ENCODE results near the gene SNAP29. TPM values are rescaled to one million over a fixed set of nuclear protein-coding genes. Genes with fewer than 3 reads are reported as not detected.
A peak's percentile ranks its signal among the peaks of the same experiment; 100 is the strongest.

The SNAP29 gene
- total and polyA plus RNA-seq, 9 of the 15 experiments (the other 6 are each of a cell fraction or from before 2014, with no cell fraction given): 19.5 to 250 (median 75.9) TPM

GRCh38 chr22:20903093-20903492 is 44.3 kb downstream of the SNAP29 start (continued):
- TF ChIP-seq HMGXB4 (CRISPR knock-in tag; IDR thresholded peaks at IDR 0.05): no peak

- H2AFZ ChIP-seq (ENCODE audit: low read depth, low read length): no peak overlapping the region
- H3K4me3 ChIP-seq: no peak overlapping the region
- BruUV-seq (replicated peaks): no TSS peak
- no peak for FAIRE-seq
- H3K79me2 ChIP-seq (ENCODE audit: control insufficient read depth, insufficient read depth, low read length): no peaks in the 10 kb centered on the region
- ATAC-seq: peak; percentile 9; the same call in 2 of the 3 replicates
- H3K36me3 ChIP-seq (ENCODE audit: control insufficient read depth, insufficient read depth, low read length): no peaks in the 10 kb centered on the region
- H3K9ac ChIP-seq (ENCODE audit: insufficient read depth in 1 of 2, low read depth in 2 of 2, low read length in 2 of 2): no peak overlapping the region
- intact Hi-C loops (cut with micrococcal nuclease): loop anchor here (1.0 kb wide), 1 partner anchor 12 kb away; no protein-coding TSS in a partner anchor
- ChIA-PET CTCF (ENCODE audit: low intra/inter-chr PET ratio) (no interaction called here), POLR2A (interaction anchor here (0.6 to 54.6 kb wide), 13 partner anchors 9 to 801 kb away, joined by 3 to 1556 read pairs (median 4); partner anchors contain the start of genes AIFM3, CRKL, LZTR1 and THAP7)
- peaks cover 15 to 27% of the 10 kb centered on the region in 2 experiments for H3K27me3 ChIP-seq (ENCODE audit: control insufficient read depth in 2 of 2, insufficient read depth in 2 of 2, low read length in 2 of 2)
- 32% methylated on average over 7 of the region's 7 CpGs for WGBS (ENCODE audit: insufficient coverage, low coverage, missing lambda C conversion rate)
- no peak overlapping the region for H3K27ac ChIP-seq (ENCODE audit: extremely low read depth, low read depth, low read length)
- H3K4me1 ChIP-seq (replicated peaks in 1 of 2; ENCODE audit: control insufficient read depth in 2 of 2, insufficient read depth in 2 of 2, low read length in 2 of 2): no peaks in the 10 kb centered on the region
- DNase-seq (ENCODE audit: extremely low read depth in 1 of 4, low spot score in 3 of 4): peak; percentile 48 to 63 (median 54)
- no peaks in the 10 kb centered on the region for H3K9me3 ChIP-seq (replicated peaks; ENCODE audit: control insufficient read depth, insufficient read depth, low read depth, low read length)
- in situ Hi-C loops (cut with MboI): no loop called here
- no peaks in the 10 kb centered on the region for H4K20me1 ChIP-seq (replicated peaks; ENCODE audit: control insufficient read depth, insufficient read depth, low read length)
- no peaks in the 10 kb centered on the region for H3K9me1 ChIP-seq (ENCODE audit: control insufficient read depth, insufficient read depth, low read length)
- H3K4me2 ChIP-seq (ENCODE audit: insufficient read depth, low read length): no peak overlapping the region
- TF ChIP-seq SRSF1 (IDR thresholded peaks at IDR 0.05; ENCODE audit: low read depth, low read length) (no peak), EP300 (IDR thresholded peaks at IDR 0.05; ENCODE audit: low read length) (peak; percentile 51; the same call in 1 of the 2 replicates), SRF (CRISPR knock-in tag; IDR thresholded peaks at IDR 0.05) (no peak), ZNF347 (CRISPR knock-in tag; IDR thresholded peaks at IDR 0.05; ENCODE audit: low read depth) (no peak), ATF6 (CRISPR knock-in tag; IDR thresholded peaks at IDR 0.05) (no peak), FOSL1 (tag; conservative IDR thresholded peaks at IDR 0.05) (peak; percentile 97), ZNF431 (CRISPR knock-in tag; IDR thresholded peaks at IDR 0.05) (no peak), RAD21 (CRISPR knock-in tag; conservative IDR thresholded peaks at IDR 0.05 in 1 of 2, IDR thresholded peaks at IDR 0.05 in 1 of 2) (no peak), CREBBP (IDR thresholded peaks at IDR 0.05; ENCODE audit: low read depth, low read length) (no peak), KDM1A (IDR thresholded peaks at IDR 0.05) (peak; percentile 29 to 34; a peak in 2 of 4 replicates), MTA3 (IDR thresholded peaks at IDR 0.05; ENCODE audit: borderline replicate concordance) (peak; percentile 43; the same call in 1 of the 2 replicates), ZNF584 (CRISPR knock-in tag; IDR thresholded peaks at IDR 0.05; ENCODE audit: low read depth) (no peak), ARID1B (IDR thresholded peaks at IDR 0.05) (peak; percentile 87), HMGN3 (IDR thresholded peaks at IDR 0.05; ENCODE audit: borderline replicate concordance, extremely low read depth, insufficient read length, low read depth, low read length) (no peak), ATF7 (IDR thresholded peaks at IDR 0.05) (peak; percentile 91)
Observed at GRCh38 chr22:20904008-20904979, 45.5 kb downstream of the SNAP29 start.
